Neural cell (in vitro differentiated cells): ENCODE results near the gene TMEM259.

ENCODE experiments used
- EP300 ChIP-seq: fragments of 450-650 bp; conservative IDR thresholded peaks from 2 replicates; pipeline ENCODE4 v1.6.1; 2014; ENCODE audit warnings: antibody characterized with exemption, mild to moderate bottlenecking, moderate library complexity; ENCODE audit not compliant: poor library complexity, severe bottlenecking
- EZH2 ChIP-seq: fragments of 200-600, 300-800 bp; shearing (Covaris generic), sonication (generic); IDR thresholded peaks from 2 replicates; pipeline ENCODE4 v1.6.1; 2014; ENCODE audit warnings: antibody characterized with exemption, low read length, borderline replicate concordance, mild to moderate bottlenecking; ENCODE audit not compliant: insufficient read depth, poor library complexity, severe bottlenecking
- MXI1 ChIP-seq: fragments of 450-650 bp; conservative IDR thresholded peaks from 2 replicates; pipeline ENCODE4 v1.6.1; 2014; ENCODE audit warnings: antibody characterized with exemption, mild to moderate bottlenecking; ENCODE audit not compliant: poor library complexity, severe bottlenecking
- POLR2AphosphoS5 ChIP-seq: IDR thresholded peaks from 2 replicates; pipeline ENCODE4 v1.6.1; 2012
- RAD21 ChIP-seq: fragments of 450-650 bp; conservative IDR thresholded peaks from 2 replicates; pipeline ENCODE4 v1.6.1; 2014; ENCODE audit warnings: antibody characterized with exemption, mild to moderate bottlenecking, moderate library complexity
- SMC3 ChIP-seq: fragments of 450-650 bp; conservative IDR thresholded peaks from 2 replicates; pipeline ENCODE4 v1.6.1; 2014; ENCODE audit warnings: antibody characterized with exemption, mild to moderate bottlenecking, moderate library complexity; ENCODE audit not compliant: poor library complexity
- TAF1 ChIP-seq: IDR thresholded peaks from 2 replicates; pipeline ENCODE4 v1.6.1; 2012; ENCODE audit warnings: low read depth
- TF ChIP-seq, protein P1 (sequence below): fragments of 450-650 bp; IDR thresholded peaks from 2 replicates; pipeline ENCODE4 v1.5.1; 2014; ENCODE audit warnings: antibody characterized with exemption, mild to moderate bottlenecking, moderate library complexity; ENCODE audit not compliant: poor library complexity, severe bottlenecking
- TF ChIP-seq, protein P2 (sequence below): IDR thresholded peaks from 2 replicates; pipeline ENCODE4 v1.6.1; 2012; ENCODE audit warnings: borderline replicate concordance

DNA sequence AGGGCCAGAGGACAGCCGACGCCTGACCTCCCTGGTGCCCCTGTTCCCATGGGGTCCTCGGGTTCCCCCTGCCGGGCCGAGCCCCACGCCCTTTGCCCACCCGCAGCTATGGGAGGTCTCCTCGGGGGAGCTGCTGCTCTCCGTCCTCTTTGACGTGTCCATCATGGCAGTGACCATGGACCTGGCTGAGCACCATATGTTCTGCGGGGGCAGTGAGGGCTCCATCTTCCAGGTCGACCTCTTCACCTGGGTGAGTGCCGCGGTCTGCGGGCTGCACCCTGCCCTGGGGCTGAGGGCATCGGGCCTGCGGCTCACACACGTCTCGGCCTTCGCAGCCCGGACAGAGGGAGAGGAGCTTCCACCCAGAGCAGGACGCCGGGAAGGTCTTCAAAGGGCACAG is 30.2 kb downstream of the TMEM259 start:
- TF ChIP-seq, protein P1, sequence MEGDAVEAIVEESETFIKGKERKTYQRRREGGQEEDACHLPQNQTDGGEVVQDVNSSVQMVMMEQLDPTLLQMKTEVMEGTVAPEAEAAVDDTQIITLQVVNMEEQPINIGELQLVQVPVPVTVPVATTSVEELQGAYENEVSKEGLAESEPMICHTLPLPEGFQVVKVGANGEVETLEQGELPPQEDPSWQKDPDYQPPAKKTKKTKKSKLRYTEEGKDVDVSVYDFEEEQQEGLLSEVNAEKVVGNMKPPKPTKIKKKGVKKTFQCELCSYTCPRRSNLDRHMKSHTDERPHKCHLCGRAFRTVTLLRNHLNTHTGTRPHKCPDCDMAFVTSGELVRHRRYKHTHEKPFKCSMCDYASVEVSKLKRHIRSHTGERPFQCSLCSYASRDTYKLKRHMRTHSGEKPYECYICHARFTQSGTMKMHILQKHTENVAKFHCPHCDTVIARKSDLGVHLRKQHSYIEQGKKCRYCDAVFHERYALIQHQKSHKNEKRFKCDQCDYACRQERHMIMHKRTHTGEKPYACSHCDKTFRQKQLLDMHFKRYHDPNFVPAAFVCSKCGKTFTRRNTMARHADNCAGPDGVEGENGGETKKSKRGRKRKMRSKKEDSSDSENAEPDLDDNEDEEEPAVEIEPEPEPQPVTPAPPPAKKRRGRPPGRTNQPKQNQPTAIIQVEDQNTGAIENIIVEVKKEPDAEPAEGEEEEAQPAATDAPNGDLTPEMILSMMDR: no peak
- TF ChIP-seq MXI1 (no peak), EZH2 (no peak), TAF1 (no peak), POLR2AphosphoS5 (no peak), EP300 (no peak), SMC3 (no peak), RAD21 (no peak)
- TF ChIP-seq, protein P2, sequence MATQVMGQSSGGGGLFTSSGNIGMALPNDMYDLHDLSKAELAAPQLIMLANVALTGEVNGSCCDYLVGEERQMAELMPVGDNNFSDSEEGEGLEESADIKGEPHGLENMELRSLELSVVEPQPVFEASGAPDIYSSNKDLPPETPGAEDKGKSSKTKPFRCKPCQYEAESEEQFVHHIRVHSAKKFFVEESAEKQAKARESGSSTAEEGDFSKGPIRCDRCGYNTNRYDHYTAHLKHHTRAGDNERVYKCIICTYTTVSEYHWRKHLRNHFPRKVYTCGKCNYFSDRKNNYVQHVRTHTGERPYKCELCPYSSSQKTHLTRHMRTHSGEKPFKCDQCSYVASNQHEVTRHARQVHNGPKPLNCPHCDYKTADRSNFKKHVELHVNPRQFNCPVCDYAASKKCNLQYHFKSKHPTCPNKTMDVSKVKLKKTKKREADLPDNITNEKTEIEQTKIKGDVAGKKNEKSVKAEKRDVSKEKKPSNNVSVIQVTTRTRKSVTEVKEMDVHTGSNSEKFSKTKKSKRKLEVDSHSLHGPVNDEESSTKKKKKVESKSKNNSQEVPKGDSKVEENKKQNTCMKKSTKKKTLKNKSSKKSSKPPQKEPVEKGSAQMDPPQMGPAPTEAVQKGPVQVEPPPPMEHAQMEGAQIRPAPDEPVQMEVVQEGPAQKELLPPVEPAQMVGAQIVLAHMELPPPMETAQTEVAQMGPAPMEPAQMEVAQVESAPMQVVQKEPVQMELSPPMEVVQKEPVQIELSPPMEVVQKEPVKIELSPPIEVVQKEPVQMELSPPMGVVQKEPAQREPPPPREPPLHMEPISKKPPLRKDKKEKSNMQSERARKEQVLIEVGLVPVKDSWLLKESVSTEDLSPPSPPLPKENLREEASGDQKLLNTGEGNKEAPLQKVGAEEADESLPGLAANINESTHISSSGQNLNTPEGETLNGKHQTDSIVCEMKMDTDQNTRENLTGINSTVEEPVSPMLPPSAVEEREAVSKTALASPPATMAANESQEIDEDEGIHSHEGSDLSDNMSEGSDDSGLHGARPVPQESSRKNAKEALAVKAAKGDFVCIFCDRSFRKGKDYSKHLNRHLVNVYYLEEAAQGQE: no peak
